ENCODE data around the gene ZNF236.
A peak's percentile ranks its signal among the peaks of the same experiment; 100 is the strongest.

Gene ZNF236

GRCh38 chr18:77000527-77000926 is 178.2 kb downstream of the ZNF236 start:
- H3K4me3 ChIP-seq (ENCODE audit: control insufficient read depth, low read depth, low read length) = peak overlapping the region; percentile 29
- peak; percentile 41 for DNase-seq (ENCODE audit: low read depth)
- peak; percentile 98 for TF ChIP-seq CTCF (conservative IDR thresholded peaks at IDR 0.05; ENCODE audit: control insufficient read depth, insufficient read depth, low read depth, low read length)

- no peak for TF ChIP-seq CTCF (conservative IDR thresholded peaks at IDR 0.05; ENCODE audit: control insufficient read depth, insufficient read depth, low read depth, low read length)
- no peak for DNase-seq (ENCODE audit: low read depth)
- H3K4me3 ChIP-seq (ENCODE audit: control insufficient read depth, low read depth, low read length) = no peak overlapping the region
Observed at GRCh38 chr18:77001041-77001440, 178.7 kb downstream of the ZNF236 start.

- no peak overlapping the region for H3K4me3 ChIP-seq (ENCODE audit: control insufficient read depth, low read depth, low read length)
- no peak for DNase-seq (ENCODE audit: low read depth)
- TF ChIP-seq CTCF (conservative IDR thresholded peaks at IDR 0.05; ENCODE audit: control insufficient read depth, insufficient read depth, low read depth, low read length) = no peak
Observed at GRCh38 chr18:77001979-77002378, 179.6 kb downstream of the ZNF236 start.

GRCh38 chr18:77002496-77002895 is 180.1 kb downstream of the ZNF236 start:
- H3K4me3 ChIP-seq (ENCODE audit: control insufficient read depth, low read depth, low read length) = no peak overlapping the region
- no peak for TF ChIP-seq CTCF (conservative IDR thresholded peaks at IDR 0.05; ENCODE audit: control insufficient read depth, insufficient read depth, low read depth, low read length)
- DNase-seq (ENCODE audit: low read depth) = no peak

- no peak for TF ChIP-seq CTCF (conservative IDR thresholded peaks at IDR 0.05; ENCODE audit: control insufficient read depth, insufficient read depth, low read depth, low read length)
- H3K4me3 ChIP-seq (ENCODE audit: control insufficient read depth, low read depth, low read length) = no peak overlapping the region
- DNase-seq (ENCODE audit: low read depth) = no peak
Observed at GRCh38 chr18:77003316-77003715, 181.0 kb downstream of the ZNF236 start.

- H3K4me3 ChIP-seq (ENCODE audit: control insufficient read depth, low read depth, low read length) = no peak overlapping the region
- DNase-seq (ENCODE audit: low read depth) = no peak
- TF ChIP-seq CTCF (conservative IDR thresholded peaks at IDR 0.05; ENCODE audit: control insufficient read depth, insufficient read depth, low read depth, low read length) = no peak
Observed at GRCh38 chr18:77004555-77005380, 182.4 kb downstream of the ZNF236 start.
